Fibroblast of skin of right quadriceps (primary cell): ENCODE measurements around the gene SAMD5.
"Not testable (repeated sequence)": the region's sequence is repeated elsewhere in the genome, so short reads cannot be mapped to it uniquely, and the experiment has no call there.

ENCODE experiments used
- DNase-seq: peaks from one replicate; pipeline ENCODE4 v3.0.0-alpha.2; 2013

SAMD5 gene

DNA sequence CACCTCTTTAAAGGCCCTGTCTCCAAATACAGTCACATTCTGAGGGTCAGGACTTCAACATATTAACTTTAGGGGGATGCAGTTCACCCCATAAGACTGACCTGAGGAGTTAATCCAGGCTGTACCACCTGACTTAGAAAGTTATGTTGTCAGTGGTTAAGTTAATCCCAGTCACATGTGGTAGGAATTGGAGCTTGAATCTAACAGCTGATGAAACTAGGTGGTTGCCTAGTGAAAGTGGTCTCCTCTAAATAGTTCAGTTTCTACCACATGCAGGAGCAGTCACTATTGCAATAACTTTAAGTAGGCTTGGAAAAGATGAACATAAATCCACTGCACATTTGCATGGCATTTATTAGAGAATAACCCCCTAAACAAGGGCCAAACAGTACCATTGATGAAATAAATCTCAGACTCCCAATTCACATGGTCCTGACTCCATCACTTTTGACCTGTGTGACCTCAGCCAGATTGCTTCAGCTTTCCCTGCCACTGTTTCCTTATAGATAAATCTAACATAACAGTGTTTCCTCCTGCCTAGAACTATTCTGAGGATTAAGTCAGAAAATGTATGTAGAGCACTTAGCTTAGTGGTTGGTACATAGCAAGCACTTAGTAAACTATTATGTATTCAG, 20.1 kb downstream of the SAMD5 start:
- DNase-seq: peak; percentile 8

- DNase-seq: no peak
Observed at GRCh38 chr6:147530132-147531060, 21.9 kb downstream of the SAMD5 start.

GRCh38 chr6:147531321-147531720, 22.8 kb downstream of the SAMD5 start:
- no peak for DNase-seq

DNA sequence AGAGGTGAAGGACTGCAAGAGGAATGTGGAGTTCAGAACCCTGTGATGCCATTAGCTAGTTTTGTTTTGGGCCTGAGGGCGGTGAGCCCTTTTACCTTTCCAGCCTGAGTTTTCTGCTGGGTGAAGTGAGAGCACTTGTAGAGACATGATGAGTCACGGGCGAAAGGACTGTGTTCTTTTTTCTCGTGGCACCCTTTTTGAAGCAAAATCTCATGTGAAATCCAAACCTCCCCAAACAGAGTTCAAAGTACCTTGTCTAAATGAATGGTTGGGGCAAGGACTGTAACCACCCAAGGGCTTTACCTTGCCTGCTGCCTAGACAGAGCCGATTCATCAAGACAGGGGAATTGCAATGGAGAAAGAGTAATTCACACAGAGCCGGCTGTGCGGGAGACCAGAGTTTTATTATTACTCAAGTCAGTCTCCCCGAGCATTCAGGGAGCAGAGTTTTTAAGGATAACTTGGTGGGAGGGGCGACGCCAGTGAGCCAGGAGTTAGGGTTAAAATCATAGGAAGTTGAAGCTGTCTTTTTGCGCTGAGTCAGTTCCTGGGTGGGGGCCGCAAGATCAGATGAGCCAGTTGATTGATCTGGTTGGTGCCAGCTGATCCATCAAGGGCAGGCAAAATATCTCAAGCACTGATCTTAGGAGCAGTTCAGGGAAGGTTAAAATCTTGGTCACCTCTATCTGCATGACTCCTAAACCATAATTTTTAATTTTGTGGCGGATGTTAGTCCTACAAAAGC, 25.8 kb downstream of the SAMD5 start:
- no peak for DNase-seq

DNA sequence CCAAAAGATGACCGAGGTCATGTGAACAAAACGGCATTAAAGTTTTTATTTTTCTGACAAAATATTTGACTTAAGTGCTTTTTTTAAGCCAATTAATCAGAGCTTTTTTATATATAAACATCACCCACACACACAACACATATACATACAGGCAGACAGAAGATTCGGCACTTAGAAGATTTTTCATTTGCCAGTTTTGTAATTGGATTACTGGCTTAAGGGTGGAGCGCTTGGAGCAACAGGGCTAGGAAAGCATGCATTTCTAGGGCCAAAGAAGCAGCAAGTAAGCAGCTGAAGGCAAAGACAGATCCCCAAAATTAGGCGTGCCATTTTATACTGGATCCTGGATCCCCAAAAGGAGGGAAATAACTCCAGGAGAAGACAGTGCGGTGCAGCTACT, 30.3 kb downstream of the SAMD5 start:
- no peak for DNase-seq

GRCh38 chr6:147540075-147540474, 31.6 kb downstream of the SAMD5 start:
- DNase-seq: no peak

- DNase-seq: not testable (repeated sequence)
Observed at GRCh38 chr6:147542436-147542835, 33.9 kb downstream of the SAMD5 start.

DNA sequence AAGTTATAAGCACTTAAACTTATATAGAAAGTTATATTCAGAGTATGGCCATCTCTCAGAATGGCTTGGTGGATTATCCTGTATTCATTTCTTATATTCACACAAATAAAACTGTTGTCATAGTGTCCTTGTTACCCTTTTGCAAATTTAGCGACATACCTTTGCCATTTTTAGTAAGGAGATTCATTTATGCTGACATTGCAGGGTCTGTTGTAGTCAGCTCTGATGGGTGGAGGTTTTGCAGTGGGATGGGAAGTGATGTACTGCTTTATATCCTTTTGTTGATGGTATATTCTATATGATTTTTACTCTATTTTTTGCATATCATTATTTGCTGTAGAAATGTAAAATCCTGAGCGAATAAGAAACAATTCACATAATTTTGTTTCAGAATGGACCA, 35.9 kb downstream of the SAMD5 start:
- DNase-seq: no peak

DNA sequence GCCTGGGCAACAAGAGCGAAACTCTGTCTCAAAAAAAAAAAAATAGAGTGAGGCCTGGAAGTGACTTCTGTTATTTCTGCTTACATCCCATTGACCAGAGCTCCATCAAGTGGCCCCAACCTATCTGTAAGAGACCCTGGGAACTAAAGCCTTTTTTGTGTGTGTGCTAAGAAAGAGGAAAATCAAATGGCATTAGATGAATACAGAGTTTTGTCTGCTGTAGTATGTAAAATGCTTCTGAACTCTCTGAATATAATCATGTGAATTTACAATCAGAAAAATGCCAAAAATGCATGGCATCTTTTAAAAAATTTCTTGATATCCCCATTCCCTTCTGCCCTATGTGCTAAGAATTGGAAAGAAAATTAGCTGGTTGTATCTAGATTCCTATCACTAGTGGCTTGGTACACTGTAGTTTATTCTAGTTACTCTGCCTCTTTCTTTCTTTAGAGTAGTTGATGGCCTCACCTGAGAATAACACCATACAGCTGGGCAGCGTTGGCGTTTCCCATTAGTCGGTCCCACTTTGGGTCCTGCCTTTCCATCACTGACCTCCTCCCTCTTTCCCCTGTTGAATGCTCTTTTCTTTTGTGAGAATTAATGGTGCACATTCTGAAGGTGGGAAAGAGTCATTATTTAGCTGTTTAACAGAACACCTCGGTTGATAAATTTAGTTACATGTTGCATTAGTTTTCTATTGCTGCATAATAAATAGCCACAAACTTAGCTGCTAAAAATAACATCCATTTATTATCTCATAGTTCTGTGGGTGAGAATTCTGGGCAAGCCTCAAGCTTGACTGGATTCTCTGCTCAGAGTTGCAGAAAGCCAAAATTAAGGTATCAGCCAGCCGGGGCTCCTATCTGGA, 38.2 kb downstream of the SAMD5 start:
- DNase-seq: no peak

DNA sequence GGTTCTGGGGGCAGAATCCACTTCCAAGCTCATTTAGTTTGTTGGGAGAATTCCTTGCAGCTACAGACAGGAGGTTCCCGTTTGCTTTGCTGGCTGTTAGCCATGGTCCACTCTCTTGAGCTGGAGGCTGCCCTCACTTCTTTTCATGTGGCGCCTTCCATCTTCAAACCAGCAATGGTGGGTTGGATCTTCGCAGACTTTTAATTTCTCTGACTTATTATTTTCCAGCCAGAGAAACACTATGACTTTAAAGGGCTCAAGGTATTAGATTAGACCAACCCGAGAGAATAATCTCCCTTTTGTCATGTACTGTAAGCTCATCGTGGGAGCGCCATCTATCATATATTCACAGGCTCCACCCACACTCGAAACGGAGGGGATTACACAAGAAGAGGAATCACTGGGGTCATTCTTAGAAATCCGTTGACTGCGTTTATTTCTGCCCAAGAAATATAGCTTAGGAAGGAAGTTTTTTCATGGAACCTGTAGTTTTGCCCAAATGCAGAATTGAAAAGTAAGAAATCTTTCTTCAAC, 38.9 kb downstream of the SAMD5 start:
- DNase-seq: no peak

DNA sequence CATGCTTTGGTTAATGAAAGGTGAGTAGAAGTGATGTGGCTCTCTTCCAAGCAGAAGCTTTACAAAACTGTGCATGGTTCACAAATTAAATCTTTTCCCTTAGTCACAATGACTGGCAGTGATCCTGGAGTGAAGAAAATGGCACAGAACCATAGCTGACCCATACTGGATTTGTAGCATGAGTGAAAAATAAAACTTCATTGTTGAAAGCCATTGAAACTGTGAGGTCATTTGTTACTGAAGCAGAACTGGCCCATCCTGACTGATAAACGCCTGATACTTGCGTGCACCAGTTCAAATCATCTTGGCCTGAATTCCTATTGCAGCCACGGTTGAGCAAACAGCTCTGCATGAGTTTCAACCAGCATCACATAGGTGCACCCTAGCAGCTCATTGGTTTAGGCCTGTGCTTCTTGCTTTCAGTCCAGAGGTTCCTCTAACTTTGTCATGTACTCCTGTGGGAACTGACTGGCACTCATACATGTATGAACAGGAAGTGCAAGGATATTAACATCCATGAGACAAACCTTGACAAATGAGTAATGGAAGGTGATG, 40.5 kb downstream of the SAMD5 start:
- no peak for DNase-seq

GRCh38 chr6:147549531-147549930, 41.0 kb downstream of the SAMD5 start:
- no peak for DNase-seq

GRCh38 chr6:147551976-147552375, 43.5 kb downstream of the SAMD5 start:
- no peak for DNase-seq

DNA sequence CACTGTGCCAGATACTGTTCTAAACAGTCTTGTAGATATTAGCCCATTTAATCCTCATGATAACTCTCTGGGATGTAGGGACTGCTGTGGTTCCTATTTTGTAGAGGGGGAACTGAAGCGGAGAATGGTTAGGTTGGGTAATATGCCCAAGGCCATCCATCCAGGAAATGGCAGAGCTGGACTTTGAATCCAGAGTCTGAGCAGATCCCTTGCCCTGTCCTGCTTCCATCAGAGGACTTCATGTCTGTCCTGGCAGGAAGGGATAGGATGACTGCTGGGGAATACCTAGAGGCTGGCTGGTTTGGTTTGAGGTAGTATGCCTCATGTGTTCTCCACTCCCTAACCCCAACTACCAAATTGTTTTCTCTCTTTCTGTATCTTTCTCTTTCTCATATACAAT, 44.6 kb downstream of the SAMD5 start:
- no peak for DNase-seq

- DNase-seq: no peak
Observed at GRCh38 chr6:147554281-147554680, 45.8 kb downstream of the SAMD5 start.

- no peak for DNase-seq
Observed at GRCh38 chr6:147559006-147559405, 50.5 kb downstream of the SAMD5 start.

GRCh38 chr6:147560670-147561069, 52.2 kb downstream of the SAMD5 start:
- DNase-seq: no peak

DNA sequence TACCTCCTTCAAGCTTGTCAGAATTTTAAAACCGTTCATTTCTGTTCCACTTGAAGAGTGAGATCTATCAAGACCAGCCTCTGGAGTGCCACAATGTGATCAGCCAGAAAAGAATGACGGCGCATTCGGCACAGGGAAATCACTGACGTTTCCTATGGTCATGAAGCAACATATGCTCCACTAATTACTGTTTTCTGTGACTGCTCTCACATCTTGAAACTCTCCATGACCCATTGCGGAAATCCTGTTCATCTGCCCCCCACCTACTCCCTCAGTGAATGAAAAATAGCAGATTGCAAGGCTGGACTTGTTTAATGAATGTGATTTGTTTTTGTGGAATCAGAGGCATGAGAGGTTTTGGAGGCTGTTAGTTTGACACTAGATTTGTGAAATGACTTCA, 53.2 kb downstream of the SAMD5 start:
- peak; percentile 55 for DNase-seq

DNA sequence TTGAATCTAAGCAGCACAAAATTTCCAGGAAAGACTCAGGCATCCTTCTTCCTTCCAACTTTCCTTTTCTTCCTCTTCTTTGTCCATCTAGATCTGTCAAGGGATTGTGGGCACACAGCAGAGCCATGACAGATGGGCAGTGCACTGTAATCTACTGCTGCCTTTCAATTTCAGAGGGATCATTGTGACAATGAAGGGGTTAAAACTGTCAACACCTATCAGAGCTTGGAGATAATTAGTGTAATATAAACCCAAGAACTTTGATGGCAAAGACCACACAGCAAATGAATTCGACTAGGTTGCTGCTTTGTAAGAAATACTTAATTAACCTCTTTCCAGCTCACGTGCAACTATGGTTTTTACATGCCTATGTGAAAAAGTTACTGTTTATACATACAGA, 55.0 kb downstream of the SAMD5 start:
- no peak for DNase-seq

GRCh38 chr6:147564556-147564955, 56.1 kb downstream of the SAMD5 start:
- DNase-seq: peak; percentile 16

DNA sequence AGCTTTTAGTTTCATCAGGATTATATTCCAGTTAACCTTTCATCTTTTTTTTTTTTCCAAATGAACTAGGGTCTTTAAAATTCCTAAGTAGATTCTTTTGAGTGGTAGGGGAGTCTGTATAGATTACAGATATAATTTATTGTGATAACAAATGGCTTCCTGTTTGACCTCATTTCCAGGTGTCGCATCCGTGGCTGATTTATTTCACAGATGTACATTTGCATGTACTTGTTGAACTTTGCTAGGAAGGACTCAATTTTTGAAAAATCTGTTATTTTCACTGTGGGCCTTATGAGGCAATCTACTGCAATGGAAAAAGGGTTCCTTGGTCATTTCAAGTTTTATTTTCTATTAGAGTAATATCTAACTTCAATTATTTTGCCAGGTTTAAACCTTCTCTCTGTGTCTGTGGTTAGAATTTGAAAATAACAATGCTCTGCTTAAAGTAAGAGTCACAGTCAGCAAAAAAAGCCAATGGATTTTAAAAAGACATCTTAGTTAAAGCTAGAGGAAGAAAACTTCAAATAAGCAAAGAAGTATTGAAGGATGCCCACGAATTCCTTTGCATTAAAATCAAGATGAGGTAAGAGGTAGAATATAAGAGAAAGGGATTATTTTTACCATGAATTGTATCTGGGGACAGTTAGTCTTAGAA, 57.9 kb downstream of the SAMD5 start:
- no peak for DNase-seq
